ENCODE results near the gene IL9R. TPM values are rescaled to one million over a fixed set of nuclear protein-coding genes. Genes with fewer than 3 reads are reported as not detected.

IL9R gene
- total RNA-seq, 3 donors from 2014 or later (not counting 1 experiment from before 2014, with no cell fraction given), result 1.6 to 3.4 (median 1.9) TPM

- intact Hi-C loops (cut with micrococcal nuclease), result no loop called here
- no peaks in the 10 kb centered on the region for H3K27me3 ChIP-seq (ENCODE audit: control insufficient read depth, insufficient read depth, low read length)
- Mint-ChIP-seq H3K27ac (no peak overlapping the region), H3K4me1 (peaks cover 20 to 31% of the 10 kb centered on the region in 2 donors), H3K36me3 (no peaks in the 10 kb centered on the region), H3K27me3 (ENCODE audit: low read depth in 2 of 2) (peaks cover 0 to 3% of the 10 kb centered on the region in 2 donors), H3K9me3 (no peaks in the 10 kb centered on the region), H3K4me3 (no peak overlapping the region)
- H3K36me3 ChIP-seq (ENCODE audit: control insufficient read depth, insufficient read depth, low read length), result no peaks in the 10 kb centered on the region
- TF ChIP-seq, protein P1, sequence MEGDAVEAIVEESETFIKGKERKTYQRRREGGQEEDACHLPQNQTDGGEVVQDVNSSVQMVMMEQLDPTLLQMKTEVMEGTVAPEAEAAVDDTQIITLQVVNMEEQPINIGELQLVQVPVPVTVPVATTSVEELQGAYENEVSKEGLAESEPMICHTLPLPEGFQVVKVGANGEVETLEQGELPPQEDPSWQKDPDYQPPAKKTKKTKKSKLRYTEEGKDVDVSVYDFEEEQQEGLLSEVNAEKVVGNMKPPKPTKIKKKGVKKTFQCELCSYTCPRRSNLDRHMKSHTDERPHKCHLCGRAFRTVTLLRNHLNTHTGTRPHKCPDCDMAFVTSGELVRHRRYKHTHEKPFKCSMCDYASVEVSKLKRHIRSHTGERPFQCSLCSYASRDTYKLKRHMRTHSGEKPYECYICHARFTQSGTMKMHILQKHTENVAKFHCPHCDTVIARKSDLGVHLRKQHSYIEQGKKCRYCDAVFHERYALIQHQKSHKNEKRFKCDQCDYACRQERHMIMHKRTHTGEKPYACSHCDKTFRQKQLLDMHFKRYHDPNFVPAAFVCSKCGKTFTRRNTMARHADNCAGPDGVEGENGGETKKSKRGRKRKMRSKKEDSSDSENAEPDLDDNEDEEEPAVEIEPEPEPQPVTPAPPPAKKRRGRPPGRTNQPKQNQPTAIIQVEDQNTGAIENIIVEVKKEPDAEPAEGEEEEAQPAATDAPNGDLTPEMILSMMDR (IDR thresholded peaks at IDR 0.05), result no peak
- H3K9me3 ChIP-seq (ENCODE audit: control insufficient read depth, insufficient read depth, low read length), result no peaks in the 10 kb centered on the region
- H3K27ac ChIP-seq (ENCODE audit: low read length), result no peak overlapping the region
- peak in 1 of 3 donors; percentile 14 for ATAC-seq
- H3K4me1 ChIP-seq (ENCODE audit: control insufficient read depth, insufficient read depth, low read length), result peaks cover 35% of the 10 kb centered on the region
- WGBS (ENCODE audit: insufficient coverage), result 14% methylated on average over 6 of the region's 6 CpGs
- DNase-seq, result no peak
- no peak overlapping the region for H3K4me3 ChIP-seq (ENCODE audit: low read length)
Observed at GRCh38 chrX:156001667-156002021, 4.1 kb downstream of the IL9R start.

- WGBS (ENCODE audit: insufficient coverage), result 91% methylated on average over 3 of the region's 3 CpGs
- H3K9me3 ChIP-seq (ENCODE audit: control insufficient read depth, insufficient read depth, low read length), result no peaks in the 10 kb centered on the region
- peaks cover 28% of the 10 kb centered on the region for H3K4me1 ChIP-seq (ENCODE audit: control insufficient read depth, insufficient read depth, low read length)
- DNase-seq (no peak), ATAC-seq (no peak)
- Mint-ChIP-seq H3K27ac (no peak overlapping the region), H3K9me3 (no peaks in the 10 kb centered on the region), H3K4me3 (no peak overlapping the region), H3K36me3 (no peaks in the 10 kb centered on the region), H3K27me3 (ENCODE audit: low read depth in 2 of 2) (peaks cover 0 to 3% of the 10 kb centered on the region in 2 donors), H3K4me1 (peaks cover 14 to 23% of the 10 kb centered on the region in 2 donors)
- intact Hi-C loops (cut with micrococcal nuclease), result no loop called here
- H3K27me3 ChIP-seq (ENCODE audit: control insufficient read depth, insufficient read depth, low read length), result no peaks in the 10 kb centered on the region
- H3K4me3 ChIP-seq (ENCODE audit: low read length), result no peak overlapping the region
- no peak overlapping the region for H3K27ac ChIP-seq (ENCODE audit: low read length)
- TF ChIP-seq, protein P1 (IDR thresholded peaks at IDR 0.05), result no peak
- no peaks in the 10 kb centered on the region for H3K36me3 ChIP-seq (ENCODE audit: control insufficient read depth, insufficient read depth, low read length)
Observed at GRCh38 chrX:156002507-156002906, 5.0 kb downstream of the IL9R start.

DNA sequence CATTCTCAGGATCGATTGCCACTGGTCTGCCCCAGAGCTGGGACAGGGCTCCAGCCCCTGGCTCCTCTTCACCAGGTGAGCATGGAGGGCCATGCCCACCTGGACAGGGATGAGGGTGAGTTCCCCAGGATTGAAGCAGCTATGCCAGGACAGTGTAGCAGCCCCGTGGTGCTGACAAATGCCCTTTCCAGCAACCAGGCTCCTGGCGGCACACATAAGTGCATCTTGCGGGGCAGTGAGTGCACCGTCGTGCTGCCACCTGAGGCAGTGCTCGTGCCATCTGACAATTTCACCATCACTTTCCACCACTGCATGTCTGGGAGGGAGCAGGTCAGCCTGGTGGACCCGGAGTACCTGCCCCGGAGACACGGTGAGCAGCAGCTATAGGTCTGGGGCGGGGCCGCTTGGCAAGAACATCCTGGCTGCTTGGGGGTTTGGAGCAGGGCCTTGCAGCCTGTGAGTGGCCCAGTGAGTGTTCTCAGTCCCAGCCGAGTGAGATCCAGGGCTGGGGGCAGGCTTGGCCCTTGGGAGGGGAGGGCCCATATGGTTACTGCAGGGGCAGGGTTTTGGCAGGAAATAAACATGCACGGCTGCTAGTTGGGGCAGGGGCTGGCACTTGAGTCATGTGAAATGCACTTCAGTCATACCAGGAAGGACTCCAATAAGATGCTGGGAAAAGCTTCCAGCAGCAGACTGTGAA, 6.1 kb downstream of the IL9R start:
- H3K9me3 ChIP-seq (ENCODE audit: control insufficient read depth, insufficient read depth, low read length), result no peaks in the 10 kb centered on the region
- DNase-seq (no peak), ATAC-seq (no peak)
- no peaks in the 10 kb centered on the region for H3K27me3 ChIP-seq (ENCODE audit: control insufficient read depth, insufficient read depth, low read length)
- peaks cover 9 to 17% of the 10 kb centered on the region in 2 donors for H3K4me1 Mint-ChIP-seq
- H3K36me3 ChIP-seq (ENCODE audit: control insufficient read depth, insufficient read depth, low read length), result no peaks in the 10 kb centered on the region
- peaks cover 0 to 3% of the 10 kb centered on the region in 2 donors for H3K27me3 Mint-ChIP-seq (ENCODE audit: low read depth in 2 of 2)
- H3K27ac ChIP-seq (ENCODE audit: low read length), result no peak overlapping the region
- H3K27ac Mint-ChIP-seq, result no peak overlapping the region
- TF ChIP-seq, protein P1 (IDR thresholded peaks at IDR 0.05), result no peak
- intact Hi-C loops (cut with micrococcal nuclease), result no loop called here
- no peak overlapping the region for H3K4me3 Mint-ChIP-seq
- H3K9me3 Mint-ChIP-seq, result no peaks in the 10 kb centered on the region
- peaks cover 19% of the 10 kb centered on the region for H3K4me1 ChIP-seq (ENCODE audit: control insufficient read depth, insufficient read depth, low read length)
- 70% methylated on average over 14 of the region's 14 CpGs for WGBS (ENCODE audit: insufficient coverage)
- H3K4me3 ChIP-seq (ENCODE audit: low read length), result no peak overlapping the region
- H3K36me3 Mint-ChIP-seq, result no peaks in the 10 kb centered on the region

- no peak overlapping the region for H3K4me3 Mint-ChIP-seq
- no peaks in the 10 kb centered on the region for H3K36me3 Mint-ChIP-seq
Observed at GRCh38 chrX:156004256-156004655, 6.8 kb downstream of the IL9R start.

More at GRCh38 chrX:156004256-156004655, 6.8 kb downstream of the IL9R start:
- H3K9me3 ChIP-seq (ENCODE audit: control insufficient read depth, insufficient read depth, low read length), result no peaks in the 10 kb centered on the region
- H3K27me3 ChIP-seq (ENCODE audit: control insufficient read depth, insufficient read depth, low read length), result no peaks in the 10 kb centered on the region
- H3K4me1 Mint-ChIP-seq, result peaks cover 9 to 17% of the 10 kb centered on the region in 2 donors
- no peak overlapping the region for H3K4me3 ChIP-seq (ENCODE audit: low read length)
- no peaks in the 10 kb centered on the region for H3K9me3 Mint-ChIP-seq
- no peak for ATAC-seq
- no peak for DNase-seq
- WGBS (ENCODE audit: insufficient coverage), result 81% methylated on average over 2 of the region's 2 CpGs
- intact Hi-C loops (cut with micrococcal nuclease), result no loop called here
- H3K27ac ChIP-seq (ENCODE audit: low read length), result no peak overlapping the region
- H3K27me3 Mint-ChIP-seq (ENCODE audit: low read depth in 2 of 2), result peaks cover 0 to 1% of the 10 kb centered on the region in 2 donors
- TF ChIP-seq, protein P1 (IDR thresholded peaks at IDR 0.05), result no peak
- no peaks in the 10 kb centered on the region for H3K36me3 ChIP-seq (ENCODE audit: control insufficient read depth, insufficient read depth, low read length)
- no peak overlapping the region for H3K27ac Mint-ChIP-seq
- peaks cover 19% of the 10 kb centered on the region for H3K4me1 ChIP-seq (ENCODE audit: control insufficient read depth, insufficient read depth, low read length)

All from natural killer cell (primary cell).